HCT116 (cell line): ENCODE measurements around the gene TBC1D2. TPM values are rescaled to one million over a fixed set of nuclear protein-coding genes. Genes with fewer than 3 reads are reported as not detected.

ENCODE experiments used
- ATAC-seq: fragments of 200-7000 bp; cut with Tn5 transposase; 2 replicates; pipeline ENCODE4 v1.9.1; 2020; ENCODE audit warnings: mild to moderate bottlenecking, moderate library complexity
- BruUV-seq: library from RNA; stranded (reverse); fragments of 400-500 nt; replicated peaks from 2 replicates; lab custom pipeline; 2021; lab: Mats Ljungman, UMichigan
- CTCF ChIA-PET: fragments of 300-600 bp; sonication (Branson Sonifier 250); formaldehyde crosslinking; loops from one replicate; lab custom pipeline; 2021; ENCODE audit warnings: antibody characterized with exemption; lab: Charles Lee
- POLR2A ChIA-PET: fragments of 300-600, 350-600 bp; sonication (Branson Sonifier 250); formaldehyde crosslinking; loops from one replicate; lab custom pipeline; 2021; ENCODE audit warnings: antibody characterized with exemption; lab: Charles Lee
- RAD21 ChIA-PET, 2 experiments: fragments of 300-600 bp; sonication (Branson Sonifier 250); formaldehyde crosslinking; loops; one replicate each; lab custom pipeline; 2023; ENCODE audit warnings: low total read pairs in 2 of 2; ENCODE audit not compliant: uncharacterized antibody in 2 of 2, unreplicated experiment in 2 of 2, low non-redundant PET in 1 of 2; lab: Charles Lee
- DNase-seq: peaks from one replicate; pipeline ENCODE4 v3.0.0-alpha.2; 2010; ENCODE audit warnings: low read depth, low spot score
- H2AFZ ChIP-seq: fragments of 200-600 bp; shearing (Covaris generic), sonication (generic); 2 replicates; pipeline ENCODE4 v1.6.1; 2017; ENCODE audit warnings: low read depth, mixed run types, mixed read lengths, antibody characterized with exemption, low read length; ENCODE audit not compliant: poor library complexity, severe bottlenecking
- H3K27ac ChIP-seq: 2 replicates; pipeline ENCODE4 v1.5.1; 2012; ENCODE audit warnings: low read depth, low read length
- H3K27me3 ChIP-seq: fragments of 200-600 bp; sonication (generic); 2 replicates; pipeline ENCODE4 v1.6.1; 2016; ENCODE audit warnings: mixed run types, low read length, mixed read lengths; ENCODE audit not compliant: insufficient read depth
- H3K36me3 ChIP-seq, 2 experiments: fragments of 200-500 bp in 1 of 2; fragments of 200-600 bp in 1 of 2; sonication (Bioruptor generic) in 1 of 2; sonication (generic) in 1 of 2; 2 replicates each; pipeline versions ENCODE4 v1.5.1 to v1.6.1; 2014 to 2016; ENCODE audit warnings: low read length in 2 of 2, inconsistent platforms in 1 of 2, mixed read lengths in 1 of 2, mixed run types in 1 of 2; ENCODE audit not compliant: insufficient read depth in 2 of 2, control insufficient read depth in 1 of 2
- H3K4me1 ChIP-seq, 2 experiments: fragments of 200-600 bp in 1 of 2; sonication (generic) in 1 of 2; 2 replicates each; pipeline versions ENCODE4 v1.5.1 to v1.6.1; 2012 to 2017; ENCODE audit warnings: low read length in 2 of 2, inconsistent platforms in 1 of 2, mild to moderate bottlenecking in 1 of 2, mixed read lengths in 1 of 2, mixed run types in 1 of 2, moderate library complexity in 1 of 2; ENCODE audit not compliant: insufficient read depth in 2 of 2, control insufficient read depth in 1 of 2
- H3K4me2 ChIP-seq: fragments of 200-600 bp; sonication (generic); 2 replicates; pipeline ENCODE4 v1.6.1; 2017; ENCODE audit warnings: mixed run types, low read length, mixed read lengths
- H3K4me3 ChIP-seq, 2 experiments: fragments of 200-600 bp in 1 of 2; sonication (generic) in 1 of 2; replicated peaks in 1 of 2; 2 replicates each; pipeline ENCODE4 v1.5.1; 2011 to 2016; ENCODE audit warnings: low read length in 2 of 2, control low read depth in 1 of 2, low read depth in 1 of 2, mild to moderate bottlenecking in 1 of 2, mixed read lengths in 1 of 2, mixed run types in 1 of 2
- H3K79me2 ChIP-seq: fragments of 200-600 bp; sonication (generic); 2 replicates; pipeline ENCODE4 v1.6.1; 2017; ENCODE audit warnings: mild to moderate bottlenecking, mixed run types, low read length, moderate library complexity, mixed read lengths; ENCODE audit not compliant: insufficient read depth
- H3K9ac ChIP-seq: fragments of 200-600 bp; sonication (generic); 2 replicates; pipeline ENCODE4 v1.6.1; 2016; ENCODE audit warnings: low read length, mixed read lengths
- H3K9me2 ChIP-seq: fragments of 200-600 bp; sonication (generic), shearing (Covaris generic); 2 replicates; pipeline ENCODE4 v1.6.1; 2017; ENCODE audit warnings: mixed run types, mild to moderate bottlenecking, moderate library complexity; ENCODE audit not compliant: insufficient read depth
- H3K9me3 ChIP-seq, 2 experiments: fragments of 200-500 bp in 1 of 2; fragments of 200-600 bp in 1 of 2; sonication (Bioruptor generic) in 1 of 2; sonication (generic) in 1 of 2; 2 replicates each; pipeline ENCODE4 v1.6.1; 2014 to 2017; ENCODE audit warnings: low read length in 2 of 2, mixed read lengths in 2 of 2, inconsistent platforms in 1 of 2, low read depth in 1 of 2, mild to moderate bottlenecking in 1 of 2, mixed run types in 1 of 2, moderate library complexity in 1 of 2; ENCODE audit not compliant: control insufficient read depth in 1 of 2, insufficient read depth in 1 of 2
- H4K20me1 ChIP-seq: fragments of 200-600 bp; sonication (generic), shearing (Covaris generic); 2 replicates; pipeline ENCODE4 v1.6.1; 2017; ENCODE audit warnings: mixed run types, mild to moderate bottlenecking, moderate library complexity; ENCODE audit not compliant: insufficient read depth
- CBX3 ChIP-seq: IDR thresholded peaks from 2 replicates; pipeline ENCODE4 v1.6.1; 2012; ENCODE audit warnings: low read depth
- EGR1 ChIP-seq: IDR thresholded peaks from 2 replicates; pipeline ENCODE4 v1.6.1; 2012; ENCODE audit warnings: low read depth
- EZH2 ChIP-seq: fragments of 200-600 bp; sonication (generic); IDR thresholded peaks from 2 replicates; pipeline ENCODE4 v1.6.1; 2017; ENCODE audit warnings: antibody characterized with exemption, mixed run types
- JUND ChIP-seq: IDR thresholded peaks from 2 replicates; pipeline ENCODE4 v1.6.1; 2012
- MAX ChIP-seq: IDR thresholded peaks from 2 replicates; pipeline ENCODE4 v1.6.1; 2012
- POLR2AphosphoS5 ChIP-seq: IDR thresholded peaks from 2 replicates; pipeline ENCODE4 v1.6.1; 2011; ENCODE audit warnings: mild to moderate bottlenecking, low read depth, low read length, moderate library complexity
- RAD21 ChIP-seq: IDR thresholded peaks from 2 replicates; pipeline ENCODE4 v1.6.1; 2012; ENCODE audit warnings: low read depth, mild to moderate bottlenecking
- SIN3A ChIP-seq: IDR thresholded peaks from 2 replicates; pipeline ENCODE4 v1.6.1; 2012; ENCODE audit warnings: low read depth
- SRF ChIP-seq: IDR thresholded peaks from 2 replicates; pipeline ENCODE4 v1.6.1; 2012; ENCODE audit warnings: low read depth
- YY1 ChIP-seq: IDR thresholded peaks from 2 replicates; pipeline ENCODE4 v1.6.1; 2011; ENCODE audit warnings: low read length, low read depth, moderate library complexity, mild to moderate bottlenecking; ENCODE audit not compliant: insufficient replicate concordance; ENCODE audit errors: extremely low read depth
- ZBTB33 ChIP-seq: IDR thresholded peaks from 2 replicates; pipeline ENCODE4 v1.6.1; 2011; ENCODE audit warnings: mild to moderate bottlenecking, low read length, moderate library complexity; ENCODE audit not compliant: insufficient replicate concordance; ENCODE audit errors: extremely low read depth
- ZFX ChIP-seq: fragments of 450-650 bp; IDR thresholded peaks from 2 replicates; pipeline ENCODE4 v1.6.1; 2017
- ZNF274 ChIP-seq: fragments of 200-500 bp; sonication (Bioruptor generic); IDR thresholded peaks from 2 replicates; pipeline ENCODE4 v1.6.1; 2014; ENCODE audit warnings: mild to moderate bottlenecking, low read depth, low read length, inconsistent platforms
- intact Hi-C: fragments of 100-400 bp; cut with micrococcal nuclease; formaldehyde crosslinking; loops from 2 replicates; pipeline ENCODE4 v1.10.0; 2022
- total RNA-seq: library from RNA; stranded (reverse); gene quantifications from one replicate; pipeline ENCODE4 v1.2.1, GENCODE V29; 2021; ENCODE audit not compliant: unreplicated experiment
- TF ChIP-seq, protein P1 (sequence below), 3 experiments: fragments of 200-600 bp in 1 of 3; sonication (generic) in 1 of 3; IDR thresholded peaks in 2 of 3; conservative IDR thresholded peaks in 1 of 3; 2 replicates each; pipeline ENCODE4 v1.5.1; 2012 to 2017; ENCODE audit warnings: low read depth in 2 of 3, low read length in 2 of 3, antibody characterized with exemption in 1 of 3, borderline replicate concordance in 1 of 3, control low read depth in 1 of 3, mild to moderate bottlenecking in 1 of 3, mixed read lengths in 1 of 3, mixed run types in 1 of 3, moderate library complexity in 1 of 3; ENCODE audit not compliant: insufficient read depth in 1 of 3
- TF ChIP-seq, protein P2 (sequence below): IDR thresholded peaks from 2 replicates; pipeline ENCODE4 v1.6.1; 2012

The TBC1D2 gene
- total RNA-seq, 1 experiment from 2014 or later: 9.8 TPM

- TF ChIP-seq, protein P1, sequence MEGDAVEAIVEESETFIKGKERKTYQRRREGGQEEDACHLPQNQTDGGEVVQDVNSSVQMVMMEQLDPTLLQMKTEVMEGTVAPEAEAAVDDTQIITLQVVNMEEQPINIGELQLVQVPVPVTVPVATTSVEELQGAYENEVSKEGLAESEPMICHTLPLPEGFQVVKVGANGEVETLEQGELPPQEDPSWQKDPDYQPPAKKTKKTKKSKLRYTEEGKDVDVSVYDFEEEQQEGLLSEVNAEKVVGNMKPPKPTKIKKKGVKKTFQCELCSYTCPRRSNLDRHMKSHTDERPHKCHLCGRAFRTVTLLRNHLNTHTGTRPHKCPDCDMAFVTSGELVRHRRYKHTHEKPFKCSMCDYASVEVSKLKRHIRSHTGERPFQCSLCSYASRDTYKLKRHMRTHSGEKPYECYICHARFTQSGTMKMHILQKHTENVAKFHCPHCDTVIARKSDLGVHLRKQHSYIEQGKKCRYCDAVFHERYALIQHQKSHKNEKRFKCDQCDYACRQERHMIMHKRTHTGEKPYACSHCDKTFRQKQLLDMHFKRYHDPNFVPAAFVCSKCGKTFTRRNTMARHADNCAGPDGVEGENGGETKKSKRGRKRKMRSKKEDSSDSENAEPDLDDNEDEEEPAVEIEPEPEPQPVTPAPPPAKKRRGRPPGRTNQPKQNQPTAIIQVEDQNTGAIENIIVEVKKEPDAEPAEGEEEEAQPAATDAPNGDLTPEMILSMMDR (IDR thresholded peaks at IDR 0.05 in 2 of 3, conservative IDR thresholded peaks at IDR 0.05 in 1 of 3; ENCODE audit: borderline replicate concordance in 1 of 3, insufficient read depth in 1 of 3, low read depth in 2 of 3, low read length in 2 of 3): no peak; a peak in 2 of 6 replicates
- TF ChIP-seq ZBTB33 (no peak), SRF (no peak)
These were observed at the start of gene TBC1D2 (continued) for GRCh38 chr9:98255578-98256296.

GRCh38 chr9:98304381-98304780 is 48.9 kb upstream of the TBC1D2 start:
- CTCF ChIA-PET: interaction anchor here (1.4 kb wide), 1 partner anchor 12 kb away, joined by 3 read pairs; no protein-coding TSS in a partner anchor
- no peak for ATAC-seq

More at GRCh38 chr9:98304381-98304780, 48.9 kb upstream of the TBC1D2 start:
- Histone ChIP-seq H3K4me2 (no peak overlapping the region), H3K79me2 (no peaks in the 10 kb centered on the region), H2AFZ (no peak overlapping the region), H3K9ac (no peak overlapping the region), H3K4me3 (no peak overlapping the region), H3K9me3 (no peaks in the 10 kb centered on the region), H3K9me2 (no peaks in the 10 kb centered on the region), H3K36me3 (no peaks in the 10 kb centered on the region), H4K20me1 (no peaks in the 10 kb centered on the region), H3K27ac (no peak overlapping the region), H3K4me1 (peaks cover 0 to 7% of the 10 kb centered on the region in 2 experiments; a peak in 2 of 4 replicates), H3K27me3 (no peaks in the 10 kb centered on the region)
- ChIA-PET POLR2A (no interaction called here), RAD21 (no interaction called here)
- DNase-seq: no peak
- intact Hi-C loops: loop anchor here (5.0 kb wide), 1 partner anchor 843 kb away; no protein-coding TSS in a partner anchor
- BruUV-seq: no TSS peak
- TF ChIP-seq RAD21: no peak
- TF ChIP-seq ZBTB33: no peak
- TF ChIP-seq ZFX: no peak
- TF ChIP-seq EZH2: no peak
- TF ChIP-seq YY1: no peak
- no peak for TF ChIP-seq EGR1
- no peak for TF ChIP-seq SRF
- TF ChIP-seq ZNF274: no peak
- TF ChIP-seq, protein P2, sequence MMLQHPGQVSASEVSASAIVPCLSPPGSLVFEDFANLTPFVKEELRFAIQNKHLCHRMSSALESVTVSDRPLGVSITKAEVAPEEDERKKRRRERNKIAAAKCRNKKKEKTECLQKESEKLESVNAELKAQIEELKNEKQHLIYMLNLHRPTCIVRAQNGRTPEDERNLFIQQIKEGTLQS: no peak
- TF ChIP-seq JUND: no peak
- TF ChIP-seq POLR2AphosphoS5: no peak
- TF ChIP-seq SIN3A: no peak
- TF ChIP-seq MAX: no peak
- TF ChIP-seq CBX3: no peak
